HepG2 (cell line): ENCODE data around the gene AGFG1. TPM values are rescaled to one million over a fixed set of nuclear protein-coding genes. Genes with fewer than 3 reads are reported as not detected.

Experiments
- CREB3 ChIP-seq: sonication (generic); formaldehyde crosslinking; IDR thresholded peaks from 2 replicates; pipeline ENCODE4 v1.5.0; 2020; ENCODE audit warnings: missing genetic modification reagents
- ELF4 ChIP-seq: sonication (generic); formaldehyde crosslinking; IDR thresholded peaks from 2 replicates; pipeline ENCODE4 v1.5.0; 2020; ENCODE audit warnings: missing genetic modification reagents, mild to moderate bottlenecking, moderate library complexity, borderline replicate concordance
- HIC2 ChIP-seq: sonication (generic); formaldehyde crosslinking; IDR thresholded peaks from 2 replicates; pipeline ENCODE4 v1.9.0; 2022; ENCODE audit warnings: low read depth, missing genetic modification reagents
- NONO ChIP-seq, 2 experiments: fragments of 450-650 bp in 1 of 2; sonication (generic) in 1 of 2; formaldehyde crosslinking in 1 of 2; IDR thresholded peaks in 1 of 2; conservative IDR thresholded peaks in 1 of 2; 2 replicates each; pipeline versions ENCODE4 v1.6.1 to v1.8.0; 2017 to 2022; ENCODE audit warnings: mild to moderate bottlenecking in 1 of 2, missing genetic modification reagents in 1 of 2, moderate library complexity in 1 of 2
- PITX1 ChIP-seq: sonication (generic); formaldehyde crosslinking; IDR thresholded peaks from 2 replicates; pipeline ENCODE4 v1.5.1; 2020; ENCODE audit warnings: mild to moderate bottlenecking, missing genetic modification reagents
- POLR2AphosphoS2 ChIP-seq: IDR thresholded peaks from 2 replicates; pipeline ENCODE4 v1.6.1; 2011; ENCODE audit warnings: low read depth, low read length, improper control_type of control experiment
- RXRA ChIP-seq: sonication (generic); formaldehyde crosslinking; IDR thresholded peaks from 2 replicates; pipeline ENCODE4 v1.5.1; 2020; ENCODE audit warnings: missing genetic modification reagents
- TBX3 ChIP-seq: fragments of 450-650 bp; IDR thresholded peaks from 2 replicates; pipeline ENCODE4 v1.6.1; 2017; ENCODE audit warnings: antibody characterized with exemption, mild to moderate bottlenecking, inconsistent platforms, borderline replicate concordance
- TP53 ChIP-seq: sonication (generic); formaldehyde crosslinking; conservative IDR thresholded peaks from 2 replicates; pipeline ENCODE4 v1.4.0; 2020; ENCODE audit warnings: missing genetic modification reagents
- ZNF224 ChIP-seq: sonication (generic); formaldehyde crosslinking; IDR thresholded peaks from 2 replicates; pipeline ENCODE4 v1.5.0; 2020; ENCODE audit warnings: mild to moderate bottlenecking, missing genetic modification reagents
- ZNF432 ChIP-seq: sonication (generic); formaldehyde crosslinking; IDR thresholded peaks from 2 replicates; pipeline ENCODE4 v1.5.0; 2020; ENCODE audit warnings: missing genetic modification reagents, mild to moderate bottlenecking, borderline replicate concordance
- ZNF558 ChIP-seq: sonication (generic); formaldehyde crosslinking; IDR thresholded peaks from 2 replicates; pipeline ENCODE4 v1.9.0; 2022; ENCODE audit warnings: mild to moderate bottlenecking, missing genetic modification reagents, borderline replicate concordance
- ZNF776 ChIP-seq: sonication (generic); formaldehyde crosslinking; IDR thresholded peaks from 2 replicates; pipeline ENCODE4 v1.4.0; 2020; ENCODE audit warnings: mild to moderate bottlenecking, missing genetic modification reagents
- ZNF790 ChIP-seq: sonication (generic); formaldehyde crosslinking; IDR thresholded peaks from 2 replicates; pipeline ENCODE4 v1.8.0; 2022; ENCODE audit warnings: missing genetic modification reagents, mild to moderate bottlenecking, borderline replicate concordance
- ZSCAN12 ChIP-seq: sonication (generic); formaldehyde crosslinking; IDR thresholded peaks from 2 replicates; pipeline ENCODE4 v1.9.0; 2021; ENCODE audit warnings: mild to moderate bottlenecking, missing genetic modification reagents
- polyA plus RNA-seq, 8 experiments: library from polyadenylated mRNA; depleted of rRNA in 3 of 8; stranded (reverse) in 7 of 8; unstranded in 1 of 8; fragments of >200 nt; fragmentation: Illumina TruSeq in 4 of 8; extraction: Trizol in 4 of 8; gene quantifications; 2 replicates each; pipeline versions ENCODE4 v1.2.1 to v1.2.3, GENCODE V29; 2011 to 2016; ENCODE audit warnings: low read depth in 4 of 8, missing spikeins in 1 of 8, mixed read lengths in 1 of 8; ENCODE audit not compliant: insufficient read depth in 1 of 8
- total RNA-seq, 5 experiments: library from RNA; depleted of rRNA; stranded (reverse); fragments of >200 nt; fragmentation: Illumina TruSeq; extraction: Trizol; gene quantifications; 2 replicates each; pipeline ENCODE4 v1.2.3, GENCODE V29; 2016; ENCODE audit warnings: low read depth in 1 of 5
- TF ChIP-seq, protein P1 (sequence below): sonication (generic); formaldehyde crosslinking; IDR thresholded peaks from 2 replicates; pipeline ENCODE4 v1.5.0; 2020; ENCODE audit warnings: missing genetic modification reagents
- TF ChIP-seq, protein P2 (sequence below): sonication (generic); formaldehyde crosslinking; conservative IDR thresholded peaks from 2 replicates; pipeline ENCODE4 v1.8.0; 2022; ENCODE audit warnings: low read depth, missing genetic modification reagents
- TF ChIP-seq, protein P3 (sequence below): sonication (generic); formaldehyde crosslinking; IDR thresholded peaks from 2 replicates; pipeline ENCODE4 v1.4.0; 2020; ENCODE audit warnings: missing genetic modification reagents, borderline replicate concordance
- TF ChIP-seq, protein P4 (sequence below): sonication (generic); formaldehyde crosslinking; conservative IDR thresholded peaks from 2 replicates; pipeline ENCODE4 v1.5.0; 2020; ENCODE audit warnings: missing genetic modification reagents

AGFG1 gene
- total and polyA plus RNA-seq, 2 of the 13 experiments (the other 11 are each of a cell fraction or from before 2014, with no cell fraction given): 145 to 168 TPM

- TF ChIP-seq, protein P1, sequence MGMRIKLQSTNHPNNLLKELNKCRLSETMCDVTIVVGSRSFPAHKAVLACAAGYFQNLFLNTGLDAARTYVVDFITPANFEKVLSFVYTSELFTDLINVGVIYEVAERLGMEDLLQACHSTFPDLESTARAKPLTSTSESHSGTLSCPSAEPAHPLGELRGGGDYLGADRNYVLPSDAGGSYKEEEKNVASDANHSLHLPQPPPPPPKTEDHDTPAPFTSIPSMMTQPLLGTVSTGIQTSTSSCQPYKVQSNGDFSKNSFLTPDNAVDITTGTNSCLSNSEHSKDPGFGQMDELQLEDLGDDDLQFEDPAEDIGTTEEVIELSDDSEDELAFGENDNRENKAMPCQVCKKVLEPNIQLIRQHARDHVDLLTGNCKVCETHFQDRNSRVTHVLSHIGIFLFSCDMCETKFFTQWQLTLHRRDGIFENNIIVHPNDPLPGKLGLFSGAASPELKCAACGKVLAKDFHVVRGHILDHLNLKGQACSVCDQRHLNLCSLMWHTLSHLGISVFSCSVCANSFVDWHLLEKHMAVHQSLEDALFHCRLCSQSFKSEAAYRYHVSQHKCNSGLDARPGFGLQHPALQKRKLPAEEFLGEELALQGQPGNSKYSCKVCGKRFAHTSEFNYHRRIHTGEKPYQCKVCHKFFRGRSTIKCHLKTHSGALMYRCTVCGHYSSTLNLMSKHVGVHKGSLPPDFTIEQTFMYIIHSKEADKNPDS (CRISPR knock-in tag): no peak
- TF ChIP-seq RXRA (CRISPR knock-in tag) (peak; percentile 82; the same call in 1 of the 2 replicates), ZNF558 (CRISPR knock-in tag) (no peak), ELF4 (CRISPR knock-in tag) (no peak), ZNF432 (no peak), CREB3 (CRISPR knock-in tag) (no peak), TP53 (CRISPR knock-in tag) (no peak), TBX3 (no peak; the same call in 1 of the 2 replicates), ZNF224 (CRISPR knock-in tag) (no peak), HIC2 (CRISPR knock-in tag) (no peak), ZNF776 (no peak), PITX1 (peak; percentile 68), NONO (IDR thresholded peaks at IDR 0.05) (no peak), NONO (CRISPR knock-in tag; conservative IDR thresholded peaks at IDR 0.05) (0 out of 2 replicates have a peak, but pooled peaks have one; percentile 42), ZSCAN12 (no peak), POLR2AphosphoS2 (no peak), ZNF790 (CRISPR knock-in tag) (no peak)
- TF ChIP-seq, protein P2, sequence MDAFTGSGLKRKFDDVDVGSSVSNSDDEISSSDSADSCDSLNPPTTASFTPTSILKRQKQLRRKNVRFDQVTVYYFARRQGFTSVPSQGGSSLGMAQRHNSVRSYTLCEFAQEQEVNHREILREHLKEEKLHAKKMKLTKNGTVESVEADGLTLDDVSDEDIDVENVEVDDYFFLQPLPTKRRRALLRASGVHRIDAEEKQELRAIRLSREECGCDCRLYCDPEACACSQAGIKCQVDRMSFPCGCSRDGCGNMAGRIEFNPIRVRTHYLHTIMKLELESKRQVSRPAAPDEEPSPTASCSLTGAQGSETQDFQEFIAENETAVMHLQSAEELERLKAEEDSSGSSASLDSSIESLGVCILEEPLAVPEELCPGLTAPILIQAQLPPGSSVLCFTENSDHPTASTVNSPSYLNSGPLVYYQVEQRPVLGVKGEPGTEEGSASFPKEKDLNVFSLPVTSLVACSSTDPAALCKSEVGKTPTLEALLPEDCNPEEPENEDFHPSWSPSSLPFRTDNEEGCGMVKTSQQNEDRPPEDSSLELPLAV (CRISPR knock-in tag): no peak
- TF ChIP-seq, protein P3, sequence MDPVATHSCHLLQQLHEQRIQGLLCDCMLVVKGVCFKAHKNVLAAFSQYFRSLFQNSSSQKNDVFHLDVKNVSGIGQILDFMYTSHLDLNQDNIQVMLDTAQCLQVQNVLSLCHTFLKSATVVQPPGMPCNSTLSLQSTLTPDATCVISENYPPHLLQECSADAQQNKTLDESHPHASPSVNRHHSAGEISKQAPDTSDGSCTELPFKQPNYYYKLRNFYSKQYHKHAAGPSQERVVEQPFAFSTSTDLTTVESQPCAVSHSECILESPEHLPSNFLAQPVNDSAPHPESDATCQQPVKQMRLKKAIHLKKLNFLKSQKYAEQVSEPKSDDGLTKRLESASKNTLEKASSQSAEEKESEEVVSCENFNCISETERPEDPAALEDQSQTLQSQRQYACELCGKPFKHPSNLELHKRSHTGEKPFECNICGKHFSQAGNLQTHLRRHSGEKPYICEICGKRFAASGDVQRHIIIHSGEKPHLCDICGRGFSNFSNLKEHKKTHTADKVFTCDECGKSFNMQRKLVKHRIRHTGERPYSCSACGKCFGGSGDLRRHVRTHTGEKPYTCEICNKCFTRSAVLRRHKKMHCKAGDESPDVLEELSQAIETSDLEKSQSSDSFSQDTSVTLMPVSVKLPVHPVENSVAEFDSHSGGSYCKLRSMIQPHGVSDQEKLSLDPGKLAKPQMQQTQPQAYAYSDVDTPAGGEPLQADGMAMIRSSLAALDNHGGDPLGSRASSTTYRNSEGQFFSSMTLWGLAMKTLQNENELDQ: no peak
- TF ChIP-seq, protein P4, sequence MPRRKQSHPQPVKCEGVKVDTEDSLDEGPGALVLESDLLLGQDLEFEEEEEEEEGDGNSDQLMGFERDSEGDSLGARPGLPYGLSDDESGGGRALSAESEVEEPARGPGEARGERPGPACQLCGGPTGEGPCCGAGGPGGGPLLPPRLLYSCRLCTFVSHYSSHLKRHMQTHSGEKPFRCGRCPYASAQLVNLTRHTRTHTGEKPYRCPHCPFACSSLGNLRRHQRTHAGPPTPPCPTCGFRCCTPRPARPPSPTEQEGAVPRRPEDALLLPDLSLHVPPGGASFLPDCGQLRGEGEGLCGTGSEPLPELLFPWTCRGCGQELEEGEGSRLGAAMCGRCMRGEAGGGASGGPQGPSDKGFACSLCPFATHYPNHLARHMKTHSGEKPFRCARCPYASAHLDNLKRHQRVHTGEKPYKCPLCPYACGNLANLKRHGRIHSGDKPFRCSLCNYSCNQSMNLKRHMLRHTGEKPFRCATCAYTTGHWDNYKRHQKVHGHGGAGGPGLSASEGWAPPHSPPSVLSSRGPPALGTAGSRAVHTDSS (CRISPR knock-in tag): no peak
Observed at GRCh38 chr2:227454323-227454860, 17.6 kb upstream of the AGFG1 start (continued).
